ENCODE measurements around the gene YBX2. TPM values are rescaled to one million over a fixed set of nuclear protein-coding genes. Genes with fewer than 3 reads are reported as not detected.
A peak's percentile ranks its signal among the peaks of the same experiment; 100 is the strongest.

Gene YBX2
- total RNA-seq, 4 donors from 2014 or later = 0.17 to 8.0 (median 2.4) TPM

DNA sequence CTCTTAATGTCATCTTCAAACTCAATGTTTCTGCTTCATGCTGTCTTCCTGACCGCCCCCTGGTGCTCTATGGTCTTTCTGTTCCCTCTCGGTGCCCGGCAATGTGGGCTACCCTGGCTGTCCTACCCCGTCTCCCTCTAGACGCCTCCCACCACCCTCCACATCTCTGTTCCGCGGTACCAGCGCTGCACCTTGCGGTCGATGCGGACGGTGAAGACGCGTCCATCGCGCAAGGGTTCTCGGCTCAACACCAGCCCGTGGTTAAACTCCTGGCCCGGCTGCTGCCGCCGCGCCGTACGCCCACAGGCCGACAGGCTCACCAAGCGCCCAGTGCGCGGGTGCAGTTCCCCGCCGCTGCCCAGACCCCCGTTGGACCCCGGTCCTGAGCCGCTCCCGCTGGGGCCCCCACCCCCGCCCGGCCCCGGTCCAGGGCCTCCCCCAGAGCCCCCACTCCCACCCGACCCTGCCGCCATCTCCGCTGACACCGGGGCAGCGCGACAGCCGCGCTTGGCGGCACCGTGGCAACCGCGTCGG is 34.5 kb upstream of the YBX2 start, which contains the start of gene NEURL4:
Gene NEURL4, minus strand, starts transcription at position 496 of the 534 bp plus-strand sequence. Its CDS starts 23 bp downstream, at position 473.
- peak within 1 kb of the TSS; percentile 66 for H3K4me3 ChIP-seq (ENCODE audit: low read depth, poor library complexity, severe bottlenecking)
- TF ChIP-seq POLR2A (IDR thresholded peaks at IDR 0.05) (no peak), CTCF (IDR thresholded peaks at IDR 0.05) (no peak)
- no peak for DNase-seq (ENCODE audit: low spot score in 2 of 2)
- intact Hi-C loops (cut with DNase I; ENCODE audit: low total_unique reads) = loop anchor here (2.0 kb wide), 1 partner anchor 74 kb away; no protein-coding TSS in a partner anchor
- 0 to 1% methylated on average over 17 to 38 of the region's 50 CpGs for WGBS, 2 donors

DNA sequence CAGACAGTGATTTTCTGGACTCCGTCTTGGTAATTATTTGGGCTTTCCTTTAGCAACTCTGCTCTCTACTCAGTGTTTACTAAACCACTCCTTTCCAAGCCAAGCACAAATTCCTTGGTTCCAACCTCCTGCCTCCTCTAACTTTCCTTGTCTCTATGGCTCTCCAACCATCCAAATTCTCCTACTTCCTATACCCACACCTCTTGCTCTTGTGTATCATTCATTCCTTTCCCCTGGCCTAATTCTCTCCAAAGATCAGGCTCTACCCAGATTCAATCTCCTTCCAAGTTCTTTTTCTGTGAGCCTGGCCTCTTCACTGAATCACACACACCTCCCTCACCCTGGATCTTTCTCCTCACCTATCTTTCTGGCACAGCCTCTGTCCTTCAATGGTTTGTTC is 33.6 kb upstream of the YBX2 start:
- no peak overlapping the region for H3K4me3 ChIP-seq (ENCODE audit: low read depth, poor library complexity, severe bottlenecking)
- TF ChIP-seq POLR2A (IDR thresholded peaks at IDR 0.05) = no peak
- TF ChIP-seq CTCF (IDR thresholded peaks at IDR 0.05) = no peak
- DNase-seq (ENCODE audit: low spot score in 2 of 2) = no peak
- 64 to 73% methylated on average over 1 of the region's 1 CpG for WGBS, 2 donors
- intact Hi-C loops (cut with DNase I; ENCODE audit: low total_unique reads) = loop anchor here (2.0 kb wide), 1 partner anchor 75 kb away; no protein-coding TSS in a partner anchor

DNA sequence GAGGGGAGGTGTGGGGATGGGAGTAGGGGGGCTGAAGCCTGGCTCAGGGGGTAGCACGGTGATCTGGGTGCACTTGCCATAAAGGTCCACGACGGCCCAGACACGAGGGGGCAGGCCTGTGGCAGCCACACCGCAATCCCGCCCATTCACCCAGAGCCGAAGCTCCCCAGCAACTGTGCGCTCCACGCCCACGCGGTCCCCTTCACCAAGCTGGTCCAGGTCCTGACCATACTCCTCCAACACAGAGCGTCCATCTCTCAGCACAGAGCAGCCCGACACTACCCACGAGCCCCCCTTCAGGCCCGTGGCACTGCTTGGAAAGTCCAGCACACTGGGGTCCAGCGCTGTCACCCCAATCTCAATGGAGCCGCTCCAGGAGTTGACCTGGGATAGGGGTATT is 33.1 kb upstream of the YBX2 start:
- TF ChIP-seq CTCF (IDR thresholded peaks at IDR 0.05) (no peak), POLR2A (IDR thresholded peaks at IDR 0.05) (no peak)
- intact Hi-C loops (cut with DNase I; ENCODE audit: low total_unique reads) = no loop called here
- H3K4me3 ChIP-seq (ENCODE audit: low read depth, poor library complexity, severe bottlenecking) = no peak overlapping the region
- WGBS, 2 donors = 79 to 84% methylated on average over 17 of the region's 17 CpGs
- no peak for DNase-seq (ENCODE audit: low spot score in 2 of 2)

DNA sequence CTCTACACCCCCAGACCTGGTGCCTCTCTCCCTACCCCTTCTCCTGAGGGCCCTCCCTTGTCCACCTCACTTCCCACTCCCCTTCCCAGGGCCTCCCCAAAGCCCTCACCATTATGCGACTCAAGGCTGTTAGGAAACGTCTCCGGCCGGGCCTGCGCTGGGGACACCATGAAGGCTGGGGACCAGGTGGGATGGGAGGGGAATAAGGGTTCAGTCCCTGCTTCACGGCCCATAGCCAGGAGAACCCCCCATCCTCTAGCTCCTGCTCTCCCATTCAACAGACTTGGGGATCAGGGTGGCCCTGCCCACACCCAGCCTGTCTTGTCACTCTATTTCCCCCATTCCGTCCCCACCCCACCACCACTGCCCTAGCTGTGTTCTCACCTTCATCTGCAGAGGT is 32.6 kb upstream of the YBX2 start:
- WGBS, 2 donors = 85 to 93% methylated on average over 7 of the region's 7 CpGs
- no peak for DNase-seq (ENCODE audit: low spot score in 2 of 2)
- intact Hi-C loops (cut with DNase I; ENCODE audit: low total_unique reads) = no loop called here
- TF ChIP-seq POLR2A (IDR thresholded peaks at IDR 0.05) (no peak), CTCF (IDR thresholded peaks at IDR 0.05) (no peak)
- no peak overlapping the region for H3K4me3 ChIP-seq (ENCODE audit: low read depth, poor library complexity, severe bottlenecking)

GRCh38 chr17:7326186-7326585 is 31.7 kb upstream of the YBX2 start:
- no peak for DNase-seq (ENCODE audit: low spot score in 2 of 2)
- 86 to 88% methylated on average over 11 of the region's 11 CpGs for WGBS, 2 donors
- no peak for TF ChIP-seq CTCF (IDR thresholded peaks at IDR 0.05)
- TF ChIP-seq POLR2A (IDR thresholded peaks at IDR 0.05) = no peak
- intact Hi-C loops (cut with DNase I; ENCODE audit: low total_unique reads) = no loop called here
- H3K4me3 ChIP-seq (ENCODE audit: low read depth, poor library complexity, severe bottlenecking) = no peak overlapping the region

DNA sequence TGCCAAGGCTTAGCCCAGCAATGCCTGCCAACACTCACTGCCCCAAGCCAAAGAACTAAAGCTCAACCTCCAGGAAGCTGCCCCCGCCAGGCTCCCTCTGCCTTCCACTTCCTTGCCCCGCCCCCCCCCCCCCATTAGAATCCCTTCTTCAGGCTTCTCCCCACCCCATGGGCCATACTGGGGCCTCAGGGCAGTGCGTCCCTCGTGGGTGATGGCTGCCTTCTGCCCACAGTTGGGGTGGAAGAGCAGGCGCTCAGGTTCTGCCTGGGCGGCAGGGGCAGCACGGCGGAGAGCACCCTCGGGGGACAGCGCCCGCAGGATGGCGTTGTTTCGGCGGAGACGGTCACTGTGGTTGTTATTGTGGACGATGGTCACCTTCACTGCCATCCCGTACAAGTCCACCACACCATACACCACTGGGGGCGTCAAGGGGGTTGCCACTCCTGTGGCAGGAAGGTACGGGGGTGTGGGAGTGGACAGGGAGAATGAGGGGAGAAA is 30.6 kb upstream of the YBX2 start:
- WGBS, 2 donors = 89 to 95% methylated on average over 18 to 19 of the region's 19 CpGs
- no peak for DNase-seq (ENCODE audit: low spot score in 2 of 2)
- H3K4me3 ChIP-seq (ENCODE audit: low read depth, poor library complexity, severe bottlenecking) = no peak overlapping the region
- TF ChIP-seq POLR2A (IDR thresholded peaks at IDR 0.05) = no peak
- no peak for TF ChIP-seq CTCF (IDR thresholded peaks at IDR 0.05)
- intact Hi-C loops (cut with DNase I; ENCODE audit: low total_unique reads) = no loop called here
